Neural cell (in vitro differentiated cells): ENCODE data around the gene CTTN.

Experiments
- CTCF ChIP-seq: fragments of 450-650 bp; IDR thresholded peaks from 2 replicates; pipeline ENCODE4 v1.5.1; 2014; ENCODE audit warnings: antibody characterized with exemption, mild to moderate bottlenecking, moderate library complexity; ENCODE audit not compliant: poor library complexity, severe bottlenecking
- EP300 ChIP-seq: fragments of 450-650 bp; conservative IDR thresholded peaks from 2 replicates; pipeline ENCODE4 v1.6.1; 2014; ENCODE audit warnings: antibody characterized with exemption, mild to moderate bottlenecking, moderate library complexity; ENCODE audit not compliant: poor library complexity, severe bottlenecking
- EZH2 ChIP-seq: fragments of 200-600, 300-800 bp; shearing (Covaris generic), sonication (generic); IDR thresholded peaks from 2 replicates; pipeline ENCODE4 v1.6.1; 2014; ENCODE audit warnings: antibody characterized with exemption, low read length, borderline replicate concordance, mild to moderate bottlenecking; ENCODE audit not compliant: insufficient read depth, poor library complexity, severe bottlenecking
- POLR2AphosphoS5 ChIP-seq: IDR thresholded peaks from 2 replicates; pipeline ENCODE4 v1.6.1; 2012
- RAD21 ChIP-seq: fragments of 450-650 bp; conservative IDR thresholded peaks from 2 replicates; pipeline ENCODE4 v1.6.1; 2014; ENCODE audit warnings: antibody characterized with exemption, mild to moderate bottlenecking, moderate library complexity
- REST ChIP-seq: IDR thresholded peaks from 2 replicates; pipeline ENCODE4 v1.6.1; 2012; ENCODE audit warnings: borderline replicate concordance
- SMC3 ChIP-seq: fragments of 450-650 bp; conservative IDR thresholded peaks from 2 replicates; pipeline ENCODE4 v1.6.1; 2014; ENCODE audit warnings: antibody characterized with exemption, mild to moderate bottlenecking, moderate library complexity; ENCODE audit not compliant: poor library complexity
- TAF1 ChIP-seq: IDR thresholded peaks from 2 replicates; pipeline ENCODE4 v1.6.1; 2012; ENCODE audit warnings: low read depth

- no peak for TF ChIP-seq SMC3
- TF ChIP-seq CTCF = no peak
- no peak for TF ChIP-seq EZH2
- no peak for TF ChIP-seq TAF1
- TF ChIP-seq RAD21 = no peak
- no peak for TF ChIP-seq REST
- no peak for TF ChIP-seq POLR2AphosphoS5
- no peak for TF ChIP-seq EP300
Measured at GRCh38 chr11:70409437-70409836, 11.1 kb downstream of the CTTN start.
